Stimulated activated naive CD4-positive, alpha-beta T cell (primary cell): ENCODE data around the gene MMP25.
A peak's percentile ranks its signal among the peaks of the same experiment; 100 is the strongest.

Source experiments
- DNase-seq, 6 experiments: peaks; one replicate each; lab custom pipeline; 2025; lab: John Stamatoyannopoulos, UW

The MMP25 gene

DNA sequence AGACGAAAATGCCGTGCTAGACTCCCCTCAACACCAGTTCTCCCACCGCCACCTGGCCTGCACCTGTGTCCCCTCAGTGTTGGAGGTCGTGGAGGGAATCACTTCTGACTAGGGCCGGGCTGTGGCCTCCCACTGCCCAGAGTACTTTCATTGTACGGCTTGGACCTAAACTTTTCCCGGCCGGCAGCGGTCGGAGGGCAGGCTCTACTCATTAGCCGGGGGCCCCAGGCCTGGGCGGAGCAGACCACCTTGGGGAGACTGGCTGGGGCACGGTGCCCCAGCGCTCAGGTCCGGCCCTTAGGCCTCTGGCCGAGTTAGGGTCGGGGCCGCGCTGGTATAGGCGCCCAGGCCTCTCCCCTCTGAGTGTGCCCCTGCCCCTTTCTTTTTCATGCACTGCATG is 29.0 kb upstream of the MMP25 start:
- no peak for DNase-seq

DNA sequence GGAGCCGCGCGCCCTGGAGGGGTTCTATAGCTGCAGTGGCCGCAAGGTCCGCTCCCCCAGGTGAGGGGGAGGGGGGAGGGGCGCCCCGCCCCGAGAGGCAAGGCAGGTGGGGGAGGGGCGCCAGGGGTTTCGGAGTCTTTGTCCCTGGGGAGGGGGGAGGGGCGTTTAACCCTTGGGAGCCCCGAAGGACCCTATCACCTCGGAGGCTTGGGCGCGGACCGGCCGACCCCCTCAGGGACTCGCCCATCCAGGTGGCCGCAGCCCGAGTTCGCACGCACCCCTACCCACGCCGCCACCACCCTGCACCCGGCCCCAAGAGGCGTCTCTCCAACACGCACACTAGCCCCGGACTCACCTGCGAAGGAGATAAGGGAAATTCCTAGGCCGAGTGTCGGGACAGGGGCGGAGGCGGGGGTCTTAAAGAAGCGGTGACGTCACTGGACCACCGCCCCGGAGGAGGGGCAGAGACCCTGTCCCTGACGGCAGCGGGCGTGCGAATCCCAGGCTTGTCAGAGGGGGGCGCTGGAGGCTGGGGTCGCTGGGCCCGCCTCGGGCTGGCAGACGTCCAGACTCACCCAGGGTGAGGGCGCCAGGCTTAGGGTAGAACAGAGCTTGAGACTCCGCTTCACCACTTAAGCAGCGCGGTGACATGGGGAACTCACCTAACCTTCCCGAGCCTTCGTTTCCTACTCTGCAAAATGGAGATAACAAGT is 28.4 kb upstream of the MMP25 start, which contains the start of gene CLDN6:
Gene CLDN6, minus strand, starts transcription at position 390 of the 713 bp plus-strand sequence. CDS start 2,162 bp downstream, outside the sequence.
- peak in 4 of 6 experiments; percentile 11 to 17 (median 14) for DNase-seq

DNA sequence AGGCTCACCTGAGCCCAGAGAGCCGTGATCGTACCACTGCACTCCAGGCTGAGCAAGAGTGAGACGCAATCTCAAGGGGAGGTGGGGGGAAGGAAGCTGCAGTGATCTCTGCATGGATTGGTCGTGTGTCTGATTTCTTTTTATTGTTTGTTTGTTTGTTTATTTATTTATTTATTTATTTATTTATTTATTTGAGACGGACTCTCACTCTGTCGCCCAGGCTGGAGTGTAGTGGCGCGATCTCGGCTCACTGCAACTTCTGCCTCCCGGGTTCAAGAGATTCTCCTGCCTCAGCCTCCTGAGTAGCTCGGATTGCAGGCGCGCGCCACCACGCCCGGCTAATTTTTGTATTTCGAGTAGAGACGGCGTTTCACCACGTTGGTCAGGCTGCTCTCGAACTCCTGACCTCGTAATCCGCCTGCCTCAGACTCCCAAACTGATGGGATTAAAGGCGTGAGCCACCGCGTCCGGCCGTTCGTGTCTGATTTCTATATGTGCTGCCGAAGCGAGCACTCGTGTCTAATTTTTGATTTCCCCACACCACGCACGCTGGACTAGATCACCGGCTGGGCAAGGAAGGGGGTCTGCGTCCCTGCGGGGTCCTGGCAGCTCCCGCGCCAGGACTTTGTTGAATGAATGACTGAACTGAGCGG is 26.6 kb upstream of the MMP25 start:
- DNase-seq = no peak

DNA sequence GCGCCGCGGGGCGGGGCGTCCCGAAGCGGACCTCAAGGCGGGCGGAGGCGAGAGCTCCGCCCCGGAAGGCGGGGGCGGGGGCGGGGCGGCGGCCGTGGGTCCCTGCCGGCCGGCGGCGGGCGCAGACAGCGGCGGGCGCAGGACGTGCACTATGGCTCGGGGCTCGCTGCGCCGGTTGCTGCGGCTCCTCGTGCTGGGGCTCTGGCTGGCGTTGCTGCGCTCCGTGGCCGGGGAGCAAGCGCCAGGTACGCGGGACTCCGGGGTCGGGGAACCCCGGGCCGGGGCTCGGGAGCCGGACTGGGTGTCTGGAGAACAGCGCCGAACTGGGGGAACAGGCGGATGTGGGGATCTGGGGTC is 26.1 kb upstream of the MMP25 start, which contains the start of gene TNFRSF12A:
Gene TNFRSF12A, plus strand, starts transcription at position 122 of the 357 bp plus-strand sequence. Its CDS starts 30 bp downstream, at position 152.
- DNase-seq = peak in 5 of 6 experiments; percentile 27 to 64 (median 51)

DNA sequence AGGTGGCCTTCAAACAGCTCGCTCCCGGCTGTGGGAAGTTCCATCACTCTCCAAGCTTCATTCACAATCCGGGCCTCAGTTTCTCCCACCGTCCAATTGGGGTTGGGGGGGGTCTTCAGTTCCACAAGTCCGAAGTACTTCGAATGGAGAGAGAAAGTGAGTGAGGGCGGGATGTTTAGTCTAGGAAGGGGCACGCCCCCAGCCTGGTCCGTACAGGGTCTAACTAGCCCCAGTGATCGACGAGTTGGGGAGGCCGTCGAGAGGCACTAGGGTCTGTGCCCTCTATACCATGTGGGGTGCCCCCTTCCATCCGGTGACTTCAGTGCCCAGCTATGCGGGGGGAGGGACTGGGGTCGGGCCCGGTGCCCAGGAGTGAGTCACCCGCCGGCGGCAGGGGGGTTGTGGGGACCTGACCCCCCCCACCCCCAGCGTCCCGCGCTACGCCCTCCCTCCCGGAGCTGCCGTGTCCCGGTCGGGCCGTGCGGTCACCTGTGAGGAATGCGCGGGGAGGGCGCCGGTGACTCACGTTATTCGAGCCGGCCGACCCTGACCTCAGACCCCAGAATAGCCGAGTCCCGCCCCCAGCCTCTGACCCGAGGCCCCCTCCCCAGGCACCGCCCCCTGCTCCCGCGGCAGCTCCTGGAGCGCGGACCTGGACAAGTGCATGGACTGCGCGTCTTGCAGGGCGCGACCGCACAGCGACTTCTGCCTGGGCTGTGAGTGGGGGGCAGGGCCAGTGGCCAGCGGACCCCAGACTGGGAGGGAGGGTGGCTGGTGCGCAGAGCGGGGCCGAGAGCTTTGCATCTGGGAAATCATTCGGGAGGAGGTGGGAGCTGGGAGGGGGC is 25.5 kb upstream of the MMP25 start:
- DNase-seq = peak in 4 of 6 experiments; percentile 27 to 57 (median 46)

DNA sequence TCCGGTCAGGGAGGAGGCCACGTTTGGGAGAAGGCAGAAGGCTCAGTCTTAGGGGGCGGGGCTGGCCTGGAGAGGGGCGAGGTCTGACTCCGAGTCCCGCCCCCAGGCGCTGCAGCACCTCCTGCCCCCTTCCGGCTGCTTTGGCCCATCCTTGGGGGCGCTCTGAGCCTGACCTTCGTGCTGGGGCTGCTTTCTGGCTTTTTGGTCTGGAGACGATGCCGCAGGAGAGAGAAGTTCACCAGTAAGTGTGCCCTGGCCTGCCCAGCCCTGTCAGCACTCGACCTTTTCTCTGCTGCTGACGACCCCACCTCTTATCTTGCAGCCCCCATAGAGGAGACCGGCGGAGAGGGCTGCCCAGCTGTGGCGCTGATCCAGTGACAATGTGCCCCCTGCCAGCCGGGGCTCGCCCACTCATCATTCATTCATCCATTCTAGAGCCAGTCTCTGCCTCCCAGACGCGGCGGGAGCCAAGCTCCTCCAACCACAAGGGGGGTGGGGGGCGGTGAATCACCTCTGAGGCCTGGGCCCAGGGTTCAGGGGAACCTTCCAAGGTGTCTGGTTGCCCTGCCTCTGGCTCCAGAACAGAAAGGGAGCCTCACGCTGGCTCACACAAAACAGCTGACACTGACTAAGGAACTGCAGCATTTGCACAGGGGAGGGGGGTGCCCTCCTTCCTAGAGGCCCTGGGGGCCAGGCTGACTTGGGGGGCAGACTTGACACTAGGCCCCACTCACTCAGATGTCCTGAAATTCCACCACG is 24.7 kb upstream of the MMP25 start:
- peak; percentile 29 to 71 (median 62) for DNase-seq

DNA sequence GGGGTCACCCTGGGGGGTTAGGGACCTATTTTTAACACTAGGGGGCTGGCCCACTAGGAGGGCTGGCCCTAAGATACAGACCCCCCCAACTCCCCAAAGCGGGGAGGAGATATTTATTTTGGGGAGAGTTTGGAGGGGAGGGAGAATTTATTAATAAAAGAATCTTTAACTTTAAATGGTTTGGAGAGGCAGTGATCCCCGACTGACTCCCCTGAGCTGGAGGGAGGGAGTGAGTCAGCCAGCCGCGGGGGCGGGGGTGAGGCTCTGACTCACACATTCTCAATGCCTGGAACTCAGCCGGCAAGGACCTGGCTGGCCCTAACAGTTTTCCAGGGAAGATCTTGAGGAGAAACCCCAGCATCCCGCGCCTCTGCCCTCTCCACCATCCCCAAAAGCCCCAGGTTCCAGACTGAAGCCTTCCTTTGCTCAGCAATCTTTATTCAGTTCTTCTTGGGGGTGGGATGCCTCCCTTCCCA is 24.1 kb upstream of the MMP25 start:
- DNase-seq = peak in 4 of 6 experiments; percentile 21 to 67 (median 46)

DNA sequence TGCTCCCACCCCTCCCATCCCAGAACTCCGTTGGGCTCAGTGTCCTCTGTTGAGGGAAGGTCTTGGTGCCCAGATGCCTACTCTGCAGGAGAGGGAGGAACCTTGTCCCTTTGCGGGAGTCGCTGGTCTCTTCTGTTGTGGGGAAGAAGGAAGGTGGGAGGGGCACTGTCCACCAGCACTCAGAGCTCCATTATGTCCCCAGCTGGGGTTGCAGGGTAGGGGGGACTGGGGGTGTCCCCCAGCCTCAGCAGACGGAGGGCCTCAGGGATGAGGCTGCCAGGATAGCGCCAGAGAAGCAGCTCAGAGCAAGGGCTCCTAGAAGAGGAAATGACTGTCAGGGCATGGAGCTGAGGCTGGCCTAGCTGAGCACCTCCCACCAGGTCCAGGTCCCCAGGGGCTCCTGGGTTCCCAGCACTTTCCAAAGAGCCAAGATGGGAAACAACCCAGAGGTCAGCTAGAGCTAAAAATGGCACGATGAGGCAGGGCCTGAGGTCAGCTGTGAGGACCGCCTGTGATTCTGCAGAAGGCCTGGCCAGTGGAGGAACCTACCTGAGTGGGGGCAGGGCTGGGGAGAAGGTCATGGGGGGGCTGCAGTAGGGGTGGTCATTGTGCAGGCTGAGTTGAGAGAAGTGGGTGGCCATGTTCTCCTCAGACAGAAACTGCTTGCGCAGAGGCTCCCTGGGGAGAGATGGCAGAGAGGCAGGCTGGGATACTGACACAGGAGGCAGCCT is 23.5 kb upstream of the MMP25 start:
- peak in 2 of 6 experiments; percentile 33 to 46 for DNase-seq

DNA sequence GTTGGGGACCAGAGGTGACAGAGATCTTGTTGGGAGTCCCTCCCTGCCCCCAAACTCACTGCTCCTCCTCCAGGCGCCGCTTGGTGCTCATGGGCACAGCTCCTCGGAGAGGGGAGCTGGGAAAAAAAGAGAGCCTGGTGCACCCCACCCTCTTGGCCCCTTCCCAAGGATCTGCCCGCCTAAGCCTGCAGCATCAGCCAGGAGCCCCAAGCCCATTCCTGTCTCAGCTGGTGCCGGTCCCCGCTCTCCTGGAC is 23.0 kb upstream of the MMP25 start:
- peak in 2 of 6 experiments; percentile 31 to 60 for DNase-seq

DNA sequence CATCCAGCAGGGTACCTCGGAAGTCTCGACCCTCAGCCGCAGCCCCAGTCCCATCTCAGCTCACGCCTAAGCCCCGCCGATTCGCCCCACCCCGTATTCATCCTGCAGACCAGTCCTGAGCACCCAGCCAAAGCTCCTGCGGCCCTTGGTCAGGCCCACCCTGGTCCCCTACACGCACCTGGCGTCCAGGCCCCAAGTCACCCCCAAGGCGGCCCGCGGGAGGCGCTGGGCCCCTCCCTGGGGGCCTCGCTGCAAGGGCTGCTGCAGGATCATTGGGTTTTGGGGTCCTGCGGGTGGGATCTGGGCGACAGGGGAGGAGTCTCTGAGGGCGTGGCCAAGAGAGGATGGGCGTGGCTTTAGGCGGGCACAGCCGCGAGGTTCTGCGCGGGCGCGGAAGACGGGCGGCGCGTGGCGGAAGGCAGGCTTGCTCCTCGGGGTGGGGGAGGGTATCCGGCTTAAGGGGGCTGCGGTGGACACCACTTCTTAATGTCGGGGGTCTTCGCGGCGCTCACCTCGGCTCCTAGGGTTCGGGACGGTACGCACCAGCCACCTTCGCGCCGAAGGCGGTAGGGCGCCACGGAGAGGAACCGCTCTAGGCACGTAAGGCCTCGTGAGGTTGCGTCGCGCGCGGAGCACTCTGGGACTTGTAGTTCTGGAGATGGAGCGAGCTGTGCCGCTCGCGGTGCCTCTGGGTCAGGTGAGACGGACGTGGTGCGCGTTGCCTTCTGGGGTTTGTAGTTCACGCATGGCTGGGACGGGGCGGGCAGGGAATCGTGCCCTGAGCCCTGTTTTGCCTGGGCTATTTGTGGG is 22.5 kb upstream of the MMP25 start, which contains the start of the genes HCFC1R1 and THOC6:
Gene HCFC1R1, minus strand, starts transcription at position 274 of the 810 bp plus-strand sequence. Its CDS starts 1 bp downstream, at position 273.
Gene THOC6, plus strand, starts transcription at position 367 of the 810 bp plus-strand sequence. Its CDS starts 292 bp downstream, at position 659.
- DNase-seq = peak; percentile 90 to 98 (median 94)

DNA sequence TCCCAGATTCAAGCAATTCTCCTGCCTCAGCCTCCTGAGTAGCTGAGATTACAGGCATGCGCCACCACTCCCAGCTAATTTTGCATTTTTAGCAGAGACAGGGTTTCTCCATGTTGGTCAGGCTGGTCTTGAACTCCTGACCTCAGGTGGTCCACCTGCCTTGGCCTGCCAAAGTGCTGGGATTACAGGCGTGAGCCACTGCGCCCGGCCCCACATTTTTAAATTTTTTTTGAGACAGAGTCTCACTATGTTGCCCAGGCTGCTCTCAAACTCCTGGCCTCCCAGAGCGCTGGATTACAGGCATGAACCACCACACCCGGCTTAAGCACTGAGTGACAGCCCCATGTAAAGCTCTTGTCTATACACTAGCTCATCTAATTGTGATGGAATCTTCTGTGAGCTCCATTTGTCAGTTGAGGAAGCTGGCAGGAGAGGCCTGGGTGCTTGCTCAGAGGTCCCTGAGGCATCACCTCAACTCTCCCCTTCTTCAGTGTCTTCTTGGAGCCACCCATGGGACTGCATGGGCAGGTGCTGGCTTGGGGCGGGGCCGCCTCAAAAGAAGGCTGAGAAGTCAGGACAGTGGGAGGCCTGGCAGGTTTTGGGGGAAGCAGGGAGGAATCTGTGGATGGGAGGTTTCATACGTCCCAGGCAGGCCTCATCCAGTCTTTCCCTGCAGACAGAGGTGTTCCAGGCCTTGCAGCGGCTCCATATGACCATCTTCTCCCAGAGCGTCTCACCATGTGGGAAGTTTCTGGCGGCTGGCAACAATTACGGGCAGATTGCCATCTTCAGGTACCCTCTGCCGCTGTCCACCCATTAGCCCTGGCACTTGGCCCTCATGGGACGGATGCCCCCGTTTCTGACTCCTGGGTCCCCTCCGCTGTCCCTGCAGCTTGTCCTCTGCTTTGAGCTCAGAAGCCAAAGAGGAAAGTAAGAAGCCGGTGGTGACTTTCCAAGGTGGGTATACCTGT is 21.0 kb upstream of the MMP25 start:
- no peak for DNase-seq

DNA sequence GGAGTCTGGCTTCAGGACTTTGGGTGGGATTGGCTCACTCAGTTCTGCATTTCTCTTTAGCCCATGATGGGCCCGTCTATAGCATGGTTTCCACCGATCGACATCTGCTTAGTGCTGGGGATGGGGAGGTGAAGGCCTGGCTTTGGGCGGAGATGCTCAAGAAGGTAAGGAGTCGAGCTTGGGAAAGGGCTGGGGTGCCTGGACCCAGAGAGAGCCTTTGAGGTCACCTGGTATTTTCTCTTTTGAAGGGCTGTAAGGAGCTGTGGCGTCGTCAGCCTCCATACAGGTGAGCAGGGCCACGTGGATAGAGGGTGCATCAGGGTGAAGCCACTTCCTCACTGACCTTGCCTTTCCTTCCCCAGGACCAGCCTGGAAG is 20.4 kb upstream of the MMP25 start:
- DNase-seq = no peak

DNA sequence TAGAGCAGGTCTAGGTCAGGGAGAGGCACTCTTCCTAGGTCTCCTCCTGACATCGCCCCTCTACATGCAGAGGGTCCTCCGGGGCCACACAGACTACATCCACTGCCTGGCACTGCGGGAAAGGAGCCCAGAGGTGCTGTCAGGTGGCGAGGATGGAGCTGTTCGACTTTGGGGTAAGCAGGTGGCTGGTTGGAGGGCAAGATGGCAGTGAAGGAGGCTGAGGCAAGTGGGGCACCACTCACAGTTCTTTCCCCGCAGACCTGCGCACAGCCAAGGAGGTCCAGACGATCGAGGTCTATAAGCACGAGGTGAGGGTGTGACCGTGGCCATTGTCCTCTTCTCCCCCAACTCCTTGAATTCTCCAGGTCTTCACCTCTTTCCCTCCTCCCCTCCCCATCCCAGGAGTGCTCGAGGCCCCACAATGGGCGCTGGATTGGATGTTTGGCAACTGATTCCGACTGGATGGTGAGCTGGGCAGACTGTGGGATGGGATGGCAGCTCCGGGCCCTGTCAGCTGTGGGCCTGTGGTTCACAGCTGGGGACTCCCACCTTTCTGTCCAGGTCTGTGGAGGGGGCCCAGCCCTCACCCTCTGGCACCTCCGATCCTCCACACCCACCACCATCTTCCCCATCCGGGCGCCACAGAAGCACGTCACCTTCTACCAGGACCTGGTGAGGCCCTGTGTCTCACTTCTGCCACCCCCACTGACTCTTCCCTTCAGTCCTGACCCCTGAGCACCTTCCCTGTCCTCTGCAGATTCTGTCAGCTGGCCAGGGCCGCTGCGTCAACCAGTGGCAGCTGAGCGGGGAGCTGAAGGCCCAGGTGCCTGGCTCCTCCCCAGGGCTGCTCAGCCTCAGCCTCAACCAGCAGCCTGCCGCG is 19.5 kb upstream of the MMP25 start:
- DNase-seq = no peak

DNA sequence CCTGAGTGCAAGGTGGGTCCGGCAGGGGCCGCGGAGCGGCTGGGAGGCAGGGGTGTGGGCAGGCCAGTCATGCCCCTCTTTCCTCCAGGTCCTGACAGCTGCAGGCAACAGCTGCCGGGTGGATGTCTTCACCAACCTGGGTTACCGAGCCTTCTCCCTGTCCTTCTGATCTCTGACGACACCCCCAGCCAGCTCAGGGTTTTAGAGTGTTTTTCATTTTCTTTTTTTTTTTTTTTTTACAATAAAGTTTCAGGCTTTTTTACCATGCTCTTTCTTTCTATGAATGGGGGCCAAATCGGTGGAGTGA is 18.9 kb upstream of the MMP25 start:
- DNase-seq = no peak

DNA sequence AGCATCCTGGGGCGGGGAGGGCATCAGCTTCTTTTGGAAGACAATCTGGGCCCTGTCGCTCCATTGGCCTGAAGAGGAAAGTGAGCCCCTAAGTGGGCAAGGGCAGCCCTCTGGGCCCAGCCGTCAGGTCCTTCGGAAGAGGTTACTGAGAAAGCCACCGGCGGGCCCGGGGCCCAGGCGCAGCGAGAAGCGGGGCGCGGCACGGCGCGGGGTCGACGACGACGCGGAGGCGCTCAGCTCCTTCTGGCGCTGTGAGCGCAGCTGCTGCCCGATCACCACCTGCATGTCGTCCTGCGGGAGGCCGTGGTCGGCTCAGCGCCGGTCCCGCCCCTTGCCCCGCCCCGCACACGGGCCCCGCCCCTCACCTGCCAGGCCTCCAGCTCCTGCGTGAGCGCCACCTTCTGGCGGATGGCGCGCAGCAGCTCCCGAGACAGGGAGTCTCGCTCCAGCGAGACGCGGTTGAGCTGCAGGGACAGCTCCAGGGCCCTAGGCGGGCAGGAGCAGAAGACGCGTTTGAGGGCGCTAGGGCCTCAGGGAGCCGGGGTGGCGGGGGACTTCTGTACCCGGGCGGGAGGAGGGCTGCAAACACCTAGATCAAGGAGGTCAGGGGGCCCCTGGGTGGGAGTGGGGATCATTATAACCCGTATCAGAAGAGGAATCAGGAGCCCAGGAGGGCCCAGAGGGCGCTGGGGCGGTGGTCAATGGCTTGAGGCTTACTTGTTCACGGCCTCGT is 18.2 kb upstream of the MMP25 start:
- DNase-seq = peak; percentile 54 to 87 (median 85)

DNA sequence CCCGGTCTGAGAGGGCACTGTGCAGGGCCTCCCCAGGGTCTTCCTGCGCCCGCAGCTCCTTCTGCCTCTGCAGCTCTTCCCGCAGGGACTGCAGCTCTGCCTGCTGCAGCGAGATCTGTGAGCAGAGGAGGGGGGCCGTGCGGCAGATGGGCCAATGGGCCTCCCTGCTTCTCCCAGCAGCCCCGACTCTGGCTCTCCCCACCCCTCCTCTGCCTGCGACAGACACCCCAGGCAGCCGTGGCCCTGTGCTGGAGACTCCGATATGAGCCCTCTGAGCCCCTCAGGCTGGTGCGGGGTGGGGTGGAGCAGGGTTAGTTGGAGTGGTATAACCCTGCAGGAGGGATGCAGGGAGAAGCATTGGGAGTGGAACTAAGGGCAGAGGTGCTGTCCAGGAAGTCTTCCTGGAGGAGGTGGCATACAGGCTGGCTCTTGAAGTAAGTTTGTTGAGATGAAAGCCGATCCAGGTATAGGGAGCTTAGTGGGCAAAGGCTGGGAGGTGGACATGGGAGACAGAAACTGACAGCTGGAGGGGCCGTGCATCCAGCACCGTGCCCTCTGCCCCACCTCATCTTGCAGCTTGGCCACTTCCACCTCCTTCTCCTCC is 17.5 kb upstream of the MMP25 start:
- no peak for DNase-seq
